ENCODE results near the gene MOB3A.

The MOB3A gene

DNA sequence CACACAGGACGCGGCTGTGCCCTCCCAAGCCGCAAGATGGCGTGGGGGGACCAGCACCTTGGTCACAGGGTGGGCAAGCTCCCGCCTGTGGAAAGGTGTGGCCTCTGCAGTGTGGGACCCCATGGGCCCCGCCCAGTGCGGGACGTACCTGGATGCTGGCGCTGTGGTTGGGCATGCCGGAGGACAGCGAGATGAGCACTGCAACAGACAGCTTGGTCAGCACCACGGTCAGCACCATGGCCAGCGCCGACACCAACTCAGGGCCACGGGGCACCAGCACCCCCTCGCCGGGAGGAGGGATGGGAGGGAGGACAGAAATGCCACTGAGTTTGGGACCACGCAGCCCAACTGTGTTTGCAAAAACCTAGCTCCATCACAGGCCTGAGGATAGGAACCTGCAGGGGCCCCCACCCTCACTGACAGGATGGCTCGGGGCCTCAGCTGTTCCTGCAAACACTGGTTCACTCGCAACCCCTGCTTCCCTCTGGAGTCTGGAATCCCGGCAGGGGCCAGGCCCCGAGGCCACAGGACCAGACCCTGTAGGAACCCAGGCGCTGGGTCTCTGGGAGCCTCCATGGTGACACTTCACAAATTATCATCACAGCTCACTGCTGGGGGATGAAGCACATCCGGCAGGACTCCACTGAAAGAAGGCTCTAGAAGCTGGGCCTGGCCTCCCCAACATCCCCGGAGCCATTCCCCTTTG, 27.7 kb upstream of the MOB3A start:
- DNase-seq (ENCODE audit: low read depth in 2 of 2) = no peak

DNA sequence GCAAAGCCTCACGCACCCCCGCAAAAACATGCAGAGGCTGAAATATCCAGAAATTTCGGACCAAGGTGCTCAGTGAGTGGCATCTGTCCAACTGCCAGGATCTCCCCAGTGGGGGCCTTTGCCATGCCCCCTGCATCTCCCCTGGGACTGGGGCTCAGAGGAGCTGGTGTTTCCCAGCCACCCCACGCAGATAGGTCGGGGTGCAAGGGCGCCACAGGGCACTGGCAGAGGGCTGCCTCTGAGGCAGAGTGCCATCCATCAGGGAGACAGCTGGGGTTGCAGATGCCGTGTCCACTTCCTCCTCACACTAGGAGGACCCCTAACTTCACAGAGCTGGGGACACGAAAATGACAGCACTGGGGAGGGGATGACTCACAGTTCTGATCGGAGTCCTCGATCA, 26.9 kb upstream of the MOB3A start:
- no peak for DNase-seq (ENCODE audit: low read depth in 2 of 2)

DNA sequence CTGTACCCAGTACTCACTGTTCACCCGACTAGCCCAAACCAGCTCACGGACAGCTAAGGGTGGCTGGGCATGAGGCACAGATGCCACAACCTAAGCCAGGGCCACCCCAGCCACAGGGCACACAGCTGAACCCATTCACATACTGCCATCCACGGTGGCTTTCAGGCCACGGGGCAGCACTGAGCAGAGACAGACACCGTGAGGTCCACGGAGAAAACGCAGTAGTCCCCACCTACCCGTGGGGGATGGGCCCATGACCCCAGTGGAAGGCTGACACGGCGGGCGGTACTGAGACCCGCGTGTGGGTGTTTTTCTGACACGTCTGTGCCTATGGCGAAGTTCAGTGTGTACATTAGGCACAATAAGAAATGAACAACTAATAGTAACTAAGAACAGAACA, 26.1 kb upstream of the MOB3A start:
- DNase-seq (ENCODE audit: low read depth in 2 of 2) = no peak

DNA sequence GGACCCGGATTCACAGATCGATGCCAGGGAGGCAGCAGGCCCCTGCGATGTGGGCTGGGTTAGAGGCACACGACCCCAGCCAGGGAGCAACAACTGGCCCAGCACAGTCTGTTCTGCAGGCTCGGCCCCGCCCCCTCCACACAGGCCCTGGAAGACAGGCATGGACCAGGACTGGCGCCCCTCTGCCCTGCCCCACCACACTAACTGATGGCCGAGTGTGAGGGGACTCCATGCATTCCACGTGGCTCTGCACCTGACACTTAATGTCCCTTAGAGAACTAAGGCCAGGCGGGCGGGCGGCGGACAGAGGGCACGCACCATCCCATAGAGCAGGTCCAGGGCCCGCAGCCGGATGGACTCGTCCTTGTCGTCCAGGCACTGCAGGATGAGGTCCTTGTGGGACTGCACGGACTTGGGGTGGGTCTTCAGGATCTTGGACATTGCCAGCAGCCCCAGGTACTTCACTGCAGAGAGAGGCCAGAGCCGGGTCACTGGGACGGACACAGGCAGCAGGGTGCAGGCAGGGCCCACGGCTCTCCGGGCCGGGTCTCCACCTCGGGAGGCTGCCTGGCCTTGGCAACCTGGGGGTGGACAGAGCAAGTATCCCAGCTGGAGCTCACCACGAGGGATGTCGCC, 25.4 kb upstream of the MOB3A start:
- DNase-seq (ENCODE audit: low read depth in 2 of 2) = no peak

DNA sequence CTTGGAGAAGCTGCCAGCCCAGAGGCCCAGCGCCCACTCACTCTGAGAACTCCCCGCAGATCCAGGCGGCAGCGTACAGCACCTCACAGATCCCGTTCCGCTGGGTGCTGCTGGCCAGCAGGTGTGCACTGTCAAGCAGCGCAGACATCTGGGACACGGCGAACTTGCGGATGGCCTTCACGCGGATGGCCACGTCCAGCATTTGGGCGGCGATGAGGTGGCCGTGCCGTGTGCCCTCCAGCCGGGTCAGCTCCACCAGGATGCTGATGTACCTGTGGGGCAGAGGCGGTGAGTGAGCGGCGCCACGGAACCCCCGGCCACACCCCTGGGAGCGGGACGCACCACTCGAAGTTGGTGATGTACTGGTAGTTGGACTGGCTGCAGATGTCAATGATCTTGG, 24.7 kb upstream of the MOB3A start:
- no peak for DNase-seq (ENCODE audit: low read depth in 2 of 2)

DNA sequence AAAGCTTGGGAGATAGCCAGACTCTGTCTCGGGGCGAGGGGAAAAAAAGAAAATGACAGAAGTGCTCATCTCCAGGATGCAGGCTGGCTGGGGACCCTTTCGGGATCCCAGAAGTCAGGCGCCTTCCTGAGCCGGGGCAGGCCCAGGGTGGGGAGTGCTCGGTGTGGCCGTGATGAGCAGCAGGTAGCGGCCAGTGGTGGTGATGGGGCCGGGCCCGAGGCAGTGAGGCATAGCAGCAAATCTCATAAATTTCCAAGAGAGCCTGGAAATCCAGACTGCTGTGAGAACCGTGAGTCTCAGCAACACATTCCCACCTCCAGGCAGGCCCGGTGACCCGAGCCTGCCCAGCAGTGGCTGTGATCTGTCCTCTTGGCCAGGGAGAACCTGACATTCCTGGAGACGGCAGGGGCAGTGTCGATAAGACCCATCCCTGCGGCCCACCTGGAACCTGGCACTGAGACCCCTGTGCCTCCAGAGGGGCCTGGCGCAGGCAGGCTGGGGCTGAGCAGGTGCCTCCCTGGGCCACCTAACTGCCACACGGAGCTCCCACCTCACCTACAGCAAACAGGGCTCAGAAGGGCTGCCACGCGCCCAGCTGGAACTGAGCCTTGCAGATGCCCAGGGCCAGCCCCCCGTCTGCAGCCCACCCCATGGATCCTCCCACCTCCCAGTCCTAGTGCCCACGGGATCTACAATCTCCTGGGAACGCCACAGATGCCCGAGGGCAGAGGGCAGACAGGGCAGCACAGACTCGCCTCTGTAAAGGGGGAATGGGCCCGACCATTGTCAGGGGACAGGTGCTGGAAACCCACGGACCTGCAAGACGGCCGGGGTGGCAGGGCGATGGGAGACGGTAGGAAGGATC, 24.0 kb upstream of the MOB3A start:
- DNase-seq (ENCODE audit: low read depth in 2 of 2) = no peak

DNA sequence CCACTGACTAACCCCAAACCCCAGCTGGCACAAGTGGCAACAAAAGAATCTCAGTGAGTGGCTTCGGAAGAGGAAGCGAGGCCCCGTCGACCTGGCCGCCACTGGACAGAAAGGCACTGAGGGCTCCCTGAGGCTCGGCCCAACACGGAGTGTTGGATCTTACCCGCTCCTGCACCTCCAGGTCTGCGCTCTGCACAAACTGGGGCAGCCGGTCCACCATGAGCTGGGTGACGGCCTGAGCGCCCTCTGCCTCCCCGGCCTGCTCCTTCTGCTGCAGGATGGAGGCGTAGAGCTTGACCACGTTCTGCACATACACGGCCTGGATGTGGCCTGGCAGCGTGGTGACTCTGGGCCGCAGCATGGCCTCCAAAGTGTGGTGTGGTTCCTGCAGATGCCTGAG, 22.3 kb upstream of the MOB3A start:
- DNase-seq (ENCODE audit: low read depth in 2 of 2) = no peak

DNA sequence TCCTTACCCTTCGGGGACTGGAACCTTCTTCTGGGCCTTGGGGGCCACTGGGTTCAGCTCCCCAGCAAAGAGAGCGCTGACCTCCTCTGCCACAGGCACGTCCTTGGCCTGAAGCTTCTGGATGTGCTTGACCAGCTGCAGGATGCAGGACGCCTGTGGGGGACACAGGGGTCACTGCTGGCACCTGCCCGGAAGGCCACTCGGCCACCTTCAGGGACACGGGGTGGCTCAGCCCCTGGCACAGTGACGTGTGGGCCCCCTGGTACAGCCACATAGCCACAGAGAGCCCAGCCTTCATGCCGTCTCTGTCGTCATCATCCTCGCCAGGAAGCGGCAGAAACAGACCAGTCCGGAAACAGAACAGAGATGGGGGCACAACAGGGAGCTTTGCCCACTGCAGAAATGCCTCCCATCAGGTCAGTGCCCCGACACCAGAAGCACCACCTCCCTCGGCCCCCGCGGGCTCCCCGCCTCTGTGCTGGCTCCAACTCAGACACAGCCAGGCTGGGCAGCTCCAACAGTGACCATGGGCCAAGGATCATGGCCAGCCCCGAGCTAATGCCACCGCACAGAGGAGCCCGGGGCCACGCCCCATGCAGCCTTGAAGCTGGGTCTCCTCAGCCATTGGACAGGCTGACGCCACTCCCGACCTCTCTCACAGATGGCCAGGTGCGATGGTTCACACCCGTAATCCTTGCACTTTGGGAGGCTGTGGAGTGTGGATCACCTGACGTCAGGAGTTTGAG, 21.3 kb upstream of the MOB3A start:
- DNase-seq (ENCODE audit: low read depth in 2 of 2) = no peak

DNA sequence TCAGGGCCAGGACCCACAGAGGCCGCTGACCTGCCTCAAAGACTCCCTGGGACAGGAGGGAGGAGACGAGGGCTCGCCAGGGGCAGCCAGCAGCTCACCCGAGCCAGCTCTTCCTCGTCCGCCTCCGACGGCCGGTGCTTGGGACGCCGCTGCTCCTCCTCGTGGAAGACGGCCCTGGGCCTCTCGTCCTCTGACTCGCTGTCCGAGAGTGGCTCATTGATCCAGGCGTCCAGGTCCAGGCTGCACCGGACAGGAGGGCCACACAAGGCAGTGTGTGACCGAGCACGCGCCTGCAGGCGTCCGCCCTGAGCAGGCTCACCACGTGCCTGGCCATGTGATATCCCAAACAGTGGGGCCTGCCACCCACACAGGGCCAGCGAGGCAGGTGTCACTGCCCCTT, 20.4 kb upstream of the MOB3A start:
- no peak for DNase-seq (ENCODE audit: low read depth in 2 of 2)

DNA sequence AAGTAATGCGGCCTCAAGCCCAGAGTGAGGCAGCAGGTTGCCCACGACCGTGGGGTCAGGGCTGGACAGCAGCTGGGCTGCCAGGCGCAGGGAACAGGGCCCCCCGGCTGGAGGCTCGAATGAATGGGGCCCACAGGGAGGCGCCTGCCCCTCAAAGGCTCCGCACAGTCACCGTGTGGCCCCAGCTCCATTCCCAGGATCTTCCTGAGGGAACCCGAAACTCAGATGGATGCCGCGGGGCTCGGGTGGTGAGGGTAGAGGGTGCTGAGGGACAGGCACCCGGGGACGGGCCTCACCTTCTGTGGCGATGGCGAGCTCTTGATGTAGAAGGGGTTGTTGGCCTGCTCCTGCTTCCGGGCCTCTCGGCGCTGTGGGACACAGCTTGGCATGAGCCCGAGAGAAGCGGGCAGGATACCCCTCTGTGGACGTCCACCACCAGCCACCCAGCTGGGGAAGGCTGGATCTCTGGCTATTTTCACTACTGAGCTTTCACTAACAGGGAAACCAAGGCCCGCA, 19.8 kb upstream of the MOB3A start:
- no peak for DNase-seq (ENCODE audit: low read depth in 2 of 2)

DNA sequence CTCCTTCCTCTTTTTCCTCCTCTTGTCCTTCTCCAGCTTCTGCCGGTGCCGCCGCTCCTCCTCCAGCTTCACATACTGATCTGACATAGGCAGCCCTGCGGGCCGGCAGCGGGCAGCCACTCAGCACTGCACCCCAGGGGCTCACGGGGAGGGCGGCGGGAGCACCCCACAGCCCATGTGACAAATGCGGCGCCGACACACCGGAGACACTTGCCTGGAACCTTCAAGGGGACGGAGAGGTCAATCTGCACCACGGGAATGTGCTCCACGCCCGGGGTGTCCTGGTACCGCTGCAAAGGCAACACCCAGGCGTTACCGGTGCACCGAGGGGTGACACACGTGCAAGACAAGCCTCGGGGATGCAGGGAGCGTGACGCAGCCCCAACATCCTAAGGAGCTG, 19.2 kb upstream of the MOB3A start:
- no peak for DNase-seq (ENCODE audit: low read depth in 2 of 2)

DNA sequence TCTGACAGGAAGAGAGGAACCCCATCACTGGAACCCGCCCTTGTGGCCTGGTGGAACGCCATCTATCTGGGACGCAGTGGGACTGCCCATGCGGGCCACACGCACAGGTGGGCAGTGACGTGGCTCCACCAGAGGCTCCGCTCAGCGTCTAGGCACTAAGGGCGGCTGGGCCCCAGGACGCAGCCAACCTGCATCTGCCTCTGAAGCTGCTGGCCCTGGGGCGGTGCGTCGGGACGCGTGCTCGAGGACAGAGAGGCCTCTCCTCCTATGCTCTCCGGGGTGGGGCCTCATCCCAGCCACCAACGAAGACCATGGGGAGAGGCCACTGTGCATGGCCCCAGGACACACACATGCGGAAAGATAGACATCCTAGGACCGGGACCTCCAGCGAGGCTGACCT, 18.7 kb upstream of the MOB3A start:
- no peak for DNase-seq (ENCODE audit: low read depth in 2 of 2)

DNA sequence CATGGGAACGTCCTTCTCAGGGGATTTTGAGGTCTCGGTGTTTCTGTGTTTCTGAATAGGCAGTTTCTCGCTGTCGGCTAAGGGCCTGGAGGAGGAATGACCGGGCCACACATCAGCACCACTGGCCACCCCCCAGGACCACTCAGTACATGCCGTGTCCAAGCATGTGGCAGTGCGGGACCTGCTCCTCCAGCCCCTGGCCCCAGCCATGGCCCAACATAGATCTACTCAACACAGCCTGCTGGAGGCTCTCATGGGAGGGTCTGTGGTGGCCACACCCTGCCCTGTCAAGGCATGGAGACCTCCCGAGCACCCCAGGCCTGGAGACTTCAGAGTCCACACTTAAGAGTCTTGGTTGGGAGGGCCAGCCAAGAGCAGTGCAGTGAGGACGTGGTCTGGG, 18.1 kb upstream of the MOB3A start:
- no peak for DNase-seq (ENCODE audit: low read depth in 2 of 2)

DNA sequence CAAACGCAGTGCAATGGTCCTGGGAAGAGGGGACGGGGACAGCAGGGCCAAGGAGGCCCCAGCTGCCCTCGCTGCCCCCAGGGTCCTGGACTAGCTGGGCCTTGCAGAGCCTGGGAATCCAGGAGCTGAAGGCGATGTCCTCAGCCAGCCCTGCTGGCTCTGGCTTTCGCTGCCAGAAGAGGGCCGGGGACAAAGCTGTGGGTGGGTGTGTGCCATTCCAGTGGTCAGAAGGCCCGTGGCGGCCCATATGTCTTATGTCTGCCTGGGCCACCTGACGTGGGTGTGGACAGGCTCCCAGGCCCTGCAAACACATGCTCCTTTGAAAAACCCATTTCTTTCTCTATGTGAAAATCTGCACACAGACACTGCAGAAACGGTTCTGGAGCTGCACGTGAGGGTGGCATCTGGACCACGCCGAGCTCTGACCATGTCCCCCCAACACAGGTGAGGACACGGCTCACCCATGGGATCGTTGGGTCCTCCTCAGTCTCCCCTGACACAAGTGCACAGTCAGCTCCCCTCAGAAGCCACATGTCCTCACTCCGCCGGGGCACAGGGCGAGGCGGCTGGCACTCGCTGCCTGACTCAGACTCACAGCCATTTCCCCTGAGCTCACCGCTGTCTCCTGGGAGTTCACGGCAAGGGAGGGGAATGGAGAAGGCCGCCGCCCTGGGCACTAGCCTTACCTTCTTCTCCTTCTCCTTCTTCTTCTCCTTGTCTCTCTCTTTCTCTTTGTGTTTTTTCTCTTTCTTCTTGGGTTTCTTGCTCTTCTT, 17.5 kb upstream of the MOB3A start:
- no peak for DNase-seq (ENCODE audit: low read depth in 2 of 2)

DNA sequence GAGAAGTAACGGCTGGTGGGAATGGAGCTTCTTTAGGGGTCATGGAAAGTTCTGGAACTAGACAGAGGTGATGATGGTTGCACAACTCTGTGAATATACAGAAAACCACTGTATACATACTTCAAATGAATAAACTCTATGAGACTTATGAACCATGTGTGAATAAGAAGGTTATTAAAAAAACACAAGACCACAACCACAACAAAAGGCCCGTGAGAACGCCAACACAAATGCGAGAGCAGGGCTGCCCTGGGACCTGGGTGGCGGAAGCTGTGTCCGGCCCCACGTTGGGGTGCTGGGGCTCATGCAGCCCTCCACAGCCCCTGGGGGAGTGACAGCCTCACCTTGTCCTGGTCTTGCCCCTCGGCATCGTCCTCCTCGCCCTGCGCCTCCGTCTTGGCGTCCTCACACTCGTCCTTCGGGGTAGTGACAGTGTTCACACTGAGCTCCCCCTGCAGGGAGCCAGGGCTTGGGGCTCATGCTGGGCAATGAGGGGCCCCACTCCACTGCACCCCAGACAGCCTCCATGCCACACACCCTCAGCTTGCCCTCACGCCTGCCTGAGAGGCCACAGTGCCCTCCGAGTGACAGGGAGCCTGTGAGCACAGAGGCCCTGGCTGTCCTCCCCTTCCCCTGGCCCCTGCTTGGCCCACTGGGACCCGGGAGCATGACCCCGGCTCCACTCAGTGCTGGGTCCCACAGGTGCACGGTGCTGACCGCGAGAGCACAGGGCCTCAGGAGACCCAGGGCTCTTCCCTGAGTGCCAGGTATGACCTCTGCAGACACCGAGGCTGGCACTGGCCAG, 16.6 kb upstream of the MOB3A start:
- DNase-seq (ENCODE audit: low read depth in 2 of 2) = no peak

DNA sequence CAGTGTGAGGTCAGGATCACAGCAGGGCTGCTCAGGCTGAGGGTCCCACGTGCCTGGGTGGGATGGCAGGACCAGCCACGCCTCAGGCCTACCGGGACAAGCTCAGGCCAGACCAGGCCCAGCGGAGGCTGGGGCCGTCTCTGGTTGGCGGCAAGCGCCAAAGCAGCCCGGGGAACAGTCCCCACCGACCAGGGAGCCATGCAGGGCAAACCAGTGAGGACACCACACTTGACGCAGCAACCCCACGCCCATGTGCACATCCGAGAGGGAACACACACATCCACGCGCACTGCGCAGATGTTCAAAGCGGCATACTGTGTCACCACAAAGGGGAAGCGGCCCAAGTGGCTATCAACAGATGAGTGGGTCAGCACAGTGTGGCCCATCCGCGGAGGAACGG, 15.8 kb upstream of the MOB3A start:
- no peak for DNase-seq (ENCODE audit: low read depth in 2 of 2)

DNA sequence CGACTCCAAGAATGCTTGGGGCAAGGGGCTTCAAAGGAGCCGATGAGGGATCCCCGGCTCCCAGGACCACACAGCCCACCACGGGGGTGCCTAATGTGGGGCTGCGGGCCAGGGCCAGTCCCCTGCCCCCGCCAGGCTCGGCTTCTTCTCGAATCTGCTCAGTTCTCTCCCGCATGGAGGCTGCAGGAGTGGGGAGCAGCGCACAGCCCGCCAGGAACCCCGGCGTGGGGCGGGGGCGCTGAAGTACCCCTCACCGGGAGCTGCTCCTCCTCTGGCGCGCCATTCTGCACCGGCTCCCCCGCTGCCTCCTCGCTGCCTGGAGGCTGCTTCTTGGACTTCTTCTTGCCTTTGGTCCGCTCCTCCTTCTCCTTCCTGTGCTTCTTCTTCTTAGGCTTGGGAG, 15.3 kb upstream of the MOB3A start:
- no peak for DNase-seq (ENCODE audit: low read depth in 2 of 2)

DNA sequence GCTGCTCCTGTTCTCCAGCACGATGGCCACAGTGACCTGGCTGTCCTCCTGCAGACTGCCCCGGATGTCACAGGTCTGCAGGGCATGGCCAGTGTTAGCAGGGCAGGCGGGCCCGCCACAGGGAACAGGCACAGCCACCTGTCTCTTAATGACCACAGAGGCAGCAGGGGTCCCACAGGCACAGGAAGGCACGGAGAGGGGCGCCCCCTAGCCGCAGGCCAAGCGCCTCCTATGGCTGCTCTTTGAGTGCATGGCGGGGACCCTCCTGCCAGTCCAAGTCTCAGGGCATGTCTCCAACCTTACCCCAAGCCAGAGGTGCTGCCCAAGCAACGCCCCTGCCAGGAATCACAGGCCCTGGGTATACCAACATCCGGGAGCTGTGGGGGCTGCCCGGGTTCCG, 14.7 kb upstream of the MOB3A start:
- no peak for DNase-seq (ENCODE audit: low read depth in 2 of 2)

DNA sequence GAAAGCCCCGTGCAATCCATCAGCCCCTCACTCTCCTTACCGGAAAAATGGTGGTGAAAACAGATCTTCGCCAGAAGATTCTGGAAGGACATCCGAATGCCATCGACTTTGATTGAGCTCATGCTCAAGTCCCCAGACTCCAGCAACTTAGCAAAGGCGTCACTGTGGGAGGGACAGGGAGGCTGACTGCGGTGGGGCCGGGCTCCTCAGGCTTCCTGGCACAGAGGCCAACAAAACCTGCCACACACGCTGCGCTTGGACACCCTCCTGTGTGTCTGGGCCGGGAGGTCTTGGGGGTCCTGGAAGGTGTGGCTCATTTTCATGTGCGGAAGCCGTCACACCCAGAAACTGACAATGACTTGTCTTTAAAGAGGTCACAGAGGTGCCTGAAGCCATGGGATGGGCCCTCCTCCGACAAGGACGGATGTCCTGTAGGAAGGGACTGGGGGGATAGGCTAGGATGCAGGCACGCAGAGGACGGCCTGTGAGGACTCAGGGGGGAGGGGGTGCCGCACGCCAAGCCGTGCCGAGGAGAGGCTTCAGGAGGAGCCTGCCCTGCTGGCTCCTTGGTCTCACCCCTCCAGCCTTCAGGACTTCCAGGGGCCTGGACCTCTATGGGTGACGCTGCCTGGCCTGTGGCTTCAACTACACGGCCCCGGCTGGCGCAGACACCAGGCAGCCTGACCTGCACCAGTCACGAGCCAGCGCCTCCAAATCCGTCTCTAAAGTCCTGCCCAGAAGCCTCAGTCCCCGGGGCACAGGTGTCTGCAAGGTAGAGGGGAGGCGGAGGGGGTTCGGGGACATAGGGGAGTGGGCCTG, 13.1 kb upstream of the MOB3A start:
- no peak for DNase-seq (ENCODE audit: low read depth in 2 of 2)
